HCT116 (cell line): ENCODE results near the gene DHX34. TPM values are rescaled to one million over a fixed set of nuclear protein-coding genes. Genes with fewer than 3 reads are reported as not detected.
A peak's percentile ranks its signal among the peaks of the same experiment; 100 is the strongest.

ENCODE experiments used
- ATAC-seq: fragments of 200-7000 bp; cut with Tn5 transposase; 2 replicates; pipeline ENCODE4 v1.9.1; 2020; ENCODE audit warnings: mild to moderate bottlenecking, moderate library complexity
- BruUV-seq: library from RNA; stranded (reverse); fragments of 400-500 nt; replicated peaks from 2 replicates; lab custom pipeline; 2021; lab: Mats Ljungman, UMichigan
- CTCF ChIA-PET: fragments of 300-600 bp; sonication (Branson Sonifier 250); formaldehyde crosslinking; loops from one replicate; lab custom pipeline; 2021; ENCODE audit warnings: antibody characterized with exemption; lab: Charles Lee
- POLR2A ChIA-PET: fragments of 300-600, 350-600 bp; sonication (Branson Sonifier 250); formaldehyde crosslinking; loops from one replicate; lab custom pipeline; 2021; ENCODE audit warnings: antibody characterized with exemption; lab: Charles Lee
- RAD21 ChIA-PET, 2 experiments: fragments of 300-600 bp; sonication (Branson Sonifier 250); formaldehyde crosslinking; loops; one replicate each; lab custom pipeline; 2023; ENCODE audit warnings: low total read pairs in 2 of 2; ENCODE audit not compliant: uncharacterized antibody in 2 of 2, unreplicated experiment in 2 of 2, low non-redundant PET in 1 of 2; lab: Charles Lee
- DNase-seq: peaks from one replicate; pipeline ENCODE4 v3.0.0-alpha.2; 2010; ENCODE audit warnings: low read depth, low spot score
- H2AFZ ChIP-seq: fragments of 200-600 bp; shearing (Covaris generic), sonication (generic); 2 replicates; pipeline ENCODE4 v1.6.1; 2017; ENCODE audit warnings: low read depth, mixed run types, mixed read lengths, antibody characterized with exemption, low read length; ENCODE audit not compliant: poor library complexity, severe bottlenecking
- H3K27ac ChIP-seq: 2 replicates; pipeline ENCODE4 v1.5.1; 2012; ENCODE audit warnings: low read depth, low read length
- H3K27me3 ChIP-seq: fragments of 200-600 bp; sonication (generic); 2 replicates; pipeline ENCODE4 v1.6.1; 2016; ENCODE audit warnings: mixed run types, low read length, mixed read lengths; ENCODE audit not compliant: insufficient read depth
- H3K36me3 ChIP-seq, 2 experiments: fragments of 200-500 bp in 1 of 2; fragments of 200-600 bp in 1 of 2; sonication (Bioruptor generic) in 1 of 2; sonication (generic) in 1 of 2; 2 replicates each; pipeline versions ENCODE4 v1.5.1 to v1.6.1; 2014 to 2016; ENCODE audit warnings: low read length in 2 of 2, inconsistent platforms in 1 of 2, mixed read lengths in 1 of 2, mixed run types in 1 of 2; ENCODE audit not compliant: insufficient read depth in 2 of 2, control insufficient read depth in 1 of 2
- H3K4me1 ChIP-seq, 2 experiments: fragments of 200-600 bp in 1 of 2; sonication (generic) in 1 of 2; 2 replicates each; pipeline versions ENCODE4 v1.5.1 to v1.6.1; 2012 to 2017; ENCODE audit warnings: low read length in 2 of 2, inconsistent platforms in 1 of 2, mild to moderate bottlenecking in 1 of 2, mixed read lengths in 1 of 2, mixed run types in 1 of 2, moderate library complexity in 1 of 2; ENCODE audit not compliant: insufficient read depth in 2 of 2, control insufficient read depth in 1 of 2
- H3K4me2 ChIP-seq: fragments of 200-600 bp; sonication (generic); 2 replicates; pipeline ENCODE4 v1.6.1; 2017; ENCODE audit warnings: mixed run types, low read length, mixed read lengths
- H3K4me3 ChIP-seq, 2 experiments: fragments of 200-600 bp in 1 of 2; sonication (generic) in 1 of 2; replicated peaks in 1 of 2; 2 replicates each; pipeline ENCODE4 v1.5.1; 2011 to 2016; ENCODE audit warnings: low read length in 2 of 2, control low read depth in 1 of 2, low read depth in 1 of 2, mild to moderate bottlenecking in 1 of 2, mixed read lengths in 1 of 2, mixed run types in 1 of 2
- H3K79me2 ChIP-seq: fragments of 200-600 bp; sonication (generic); 2 replicates; pipeline ENCODE4 v1.6.1; 2017; ENCODE audit warnings: mild to moderate bottlenecking, mixed run types, low read length, moderate library complexity, mixed read lengths; ENCODE audit not compliant: insufficient read depth
- H3K9ac ChIP-seq: fragments of 200-600 bp; sonication (generic); 2 replicates; pipeline ENCODE4 v1.6.1; 2016; ENCODE audit warnings: low read length, mixed read lengths
- H3K9me2 ChIP-seq: fragments of 200-600 bp; sonication (generic), shearing (Covaris generic); 2 replicates; pipeline ENCODE4 v1.6.1; 2017; ENCODE audit warnings: mixed run types, mild to moderate bottlenecking, moderate library complexity; ENCODE audit not compliant: insufficient read depth
- H3K9me3 ChIP-seq, 2 experiments: fragments of 200-500 bp in 1 of 2; fragments of 200-600 bp in 1 of 2; sonication (Bioruptor generic) in 1 of 2; sonication (generic) in 1 of 2; 2 replicates each; pipeline ENCODE4 v1.6.1; 2014 to 2017; ENCODE audit warnings: low read length in 2 of 2, mixed read lengths in 2 of 2, inconsistent platforms in 1 of 2, low read depth in 1 of 2, mild to moderate bottlenecking in 1 of 2, mixed run types in 1 of 2, moderate library complexity in 1 of 2; ENCODE audit not compliant: control insufficient read depth in 1 of 2, insufficient read depth in 1 of 2
- H4K20me1 ChIP-seq: fragments of 200-600 bp; sonication (generic), shearing (Covaris generic); 2 replicates; pipeline ENCODE4 v1.6.1; 2017; ENCODE audit warnings: mixed run types, mild to moderate bottlenecking, moderate library complexity; ENCODE audit not compliant: insufficient read depth
- EZH2 ChIP-seq: fragments of 200-600 bp; sonication (generic); IDR thresholded peaks from 2 replicates; pipeline ENCODE4 v1.6.1; 2017; ENCODE audit warnings: antibody characterized with exemption, mixed run types
- POLR2A ChIP-seq: IDR thresholded peaks from 2 replicates; pipeline ENCODE4 v1.7.0; 2011; ENCODE audit warnings: borderline replicate concordance; ENCODE audit not compliant: insufficient read depth, insufficient read length; ENCODE audit errors: extremely low read depth
- POLR2AphosphoS5 ChIP-seq: IDR thresholded peaks from 2 replicates; pipeline ENCODE4 v1.6.1; 2011; ENCODE audit warnings: mild to moderate bottlenecking, low read depth, low read length, moderate library complexity
- REST ChIP-seq: IDR thresholded peaks from 2 replicates; pipeline ENCODE4 v1.6.1; 2012; ENCODE audit warnings: low read depth
- ZNF274 ChIP-seq: fragments of 200-500 bp; sonication (Bioruptor generic); IDR thresholded peaks from 2 replicates; pipeline ENCODE4 v1.6.1; 2014; ENCODE audit warnings: mild to moderate bottlenecking, low read depth, low read length, inconsistent platforms
- intact Hi-C: fragments of 100-400 bp; cut with micrococcal nuclease; formaldehyde crosslinking; loops from 2 replicates; pipeline ENCODE4 v1.10.0; 2022
- total RNA-seq: library from RNA; stranded (reverse); gene quantifications from one replicate; pipeline ENCODE4 v1.2.1, GENCODE V29; 2021; ENCODE audit not compliant: unreplicated experiment
- TF ChIP-seq, protein P1 (sequence below), 3 experiments: fragments of 200-600 bp in 1 of 3; sonication (generic) in 1 of 3; IDR thresholded peaks in 2 of 3; conservative IDR thresholded peaks in 1 of 3; 2 replicates each; pipeline ENCODE4 v1.5.1; 2012 to 2017; ENCODE audit warnings: low read depth in 2 of 3, low read length in 2 of 3, antibody characterized with exemption in 1 of 3, borderline replicate concordance in 1 of 3, control low read depth in 1 of 3, mild to moderate bottlenecking in 1 of 3, mixed read lengths in 1 of 3, mixed run types in 1 of 3, moderate library complexity in 1 of 3; ENCODE audit not compliant: insufficient read depth in 1 of 3

DHX34 gene
- total RNA-seq, 1 experiment from 2014 or later = 30.5 TPM

GRCh38 chr19:47406711-47407416 is 57.7 kb downstream of the DHX34 start:
- H3K36me3 ChIP-seq = no peaks in the 10 kb centered on the region
- no peak overlapping the region for H3K9ac ChIP-seq
- intact Hi-C loops = no loop called here
- POLR2A ChIA-PET = no interaction called here
- RAD21 ChIA-PET = no interaction called here
- no peak overlapping the region for H2AFZ ChIP-seq
- H3K27me3 ChIP-seq = no peaks in the 10 kb centered on the region
- no peaks in the 10 kb centered on the region for H3K79me2 ChIP-seq
- H3K27ac ChIP-seq = no peak overlapping the region
- no peaks in the 10 kb centered on the region for H4K20me1 ChIP-seq
- no peaks in the 10 kb centered on the region for H3K4me1 ChIP-seq
- H3K9me2 ChIP-seq = no peaks in the 10 kb centered on the region
- peak; percentile 47 for TF ChIP-seq REST
- TF ChIP-seq POLR2AphosphoS5 = no peak
- TF ChIP-seq, all 23 proteins: peak for 1
- ATAC-seq (no peak; the same call in 1 of the 2 replicates), DNase-seq (no peak)
- Histone ChIP-seq H3K9me3 (no peaks in the 10 kb centered on the region), H3K4me3 (no peak overlapping the region), H3K4me2 (no peak overlapping the region)
- no TSS peak for BruUV-seq
- CTCF ChIA-PET = no interaction called here

DNA sequence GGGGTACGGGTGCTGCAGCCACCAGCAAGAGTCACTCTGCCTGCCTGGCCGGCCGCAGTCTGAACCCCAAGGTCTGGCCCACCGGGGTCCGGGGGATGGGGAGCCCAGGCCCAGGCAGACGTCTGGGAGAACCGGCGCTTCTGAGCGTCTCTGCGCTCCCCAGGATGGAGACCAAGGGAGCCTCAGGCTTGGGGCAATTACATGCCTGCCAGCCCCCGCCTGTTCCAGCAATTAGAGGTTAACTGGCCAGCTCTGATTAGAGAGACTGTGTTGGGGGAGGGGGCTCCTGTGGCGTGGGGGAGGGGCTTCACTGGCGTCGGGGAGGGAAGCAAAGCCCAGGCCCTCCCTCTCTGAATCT is 58.3 kb downstream of the DHX34 start:
- H3K9ac ChIP-seq = no peak overlapping the region
- POLR2A ChIA-PET = no interaction called here
- H3K4me2 ChIP-seq = no peak overlapping the region
- no peaks in the 10 kb centered on the region for H3K79me2 ChIP-seq
- no peaks in the 10 kb centered on the region for H3K27me3 ChIP-seq
- intact Hi-C loops = no loop called here
- H2AFZ ChIP-seq = no peak overlapping the region
- H3K9me3 ChIP-seq = no peaks in the 10 kb centered on the region
- no peaks in the 10 kb centered on the region for H3K36me3 ChIP-seq
- DNase-seq (no peak), ATAC-seq (no peak)
- CTCF ChIA-PET = no interaction called here
- no peak overlapping the region for H3K27ac ChIP-seq
- TF ChIP-seq EZH2 = no peak
- no peak for TF ChIP-seq POLR2AphosphoS5
- TF ChIP-seq, protein P1, sequence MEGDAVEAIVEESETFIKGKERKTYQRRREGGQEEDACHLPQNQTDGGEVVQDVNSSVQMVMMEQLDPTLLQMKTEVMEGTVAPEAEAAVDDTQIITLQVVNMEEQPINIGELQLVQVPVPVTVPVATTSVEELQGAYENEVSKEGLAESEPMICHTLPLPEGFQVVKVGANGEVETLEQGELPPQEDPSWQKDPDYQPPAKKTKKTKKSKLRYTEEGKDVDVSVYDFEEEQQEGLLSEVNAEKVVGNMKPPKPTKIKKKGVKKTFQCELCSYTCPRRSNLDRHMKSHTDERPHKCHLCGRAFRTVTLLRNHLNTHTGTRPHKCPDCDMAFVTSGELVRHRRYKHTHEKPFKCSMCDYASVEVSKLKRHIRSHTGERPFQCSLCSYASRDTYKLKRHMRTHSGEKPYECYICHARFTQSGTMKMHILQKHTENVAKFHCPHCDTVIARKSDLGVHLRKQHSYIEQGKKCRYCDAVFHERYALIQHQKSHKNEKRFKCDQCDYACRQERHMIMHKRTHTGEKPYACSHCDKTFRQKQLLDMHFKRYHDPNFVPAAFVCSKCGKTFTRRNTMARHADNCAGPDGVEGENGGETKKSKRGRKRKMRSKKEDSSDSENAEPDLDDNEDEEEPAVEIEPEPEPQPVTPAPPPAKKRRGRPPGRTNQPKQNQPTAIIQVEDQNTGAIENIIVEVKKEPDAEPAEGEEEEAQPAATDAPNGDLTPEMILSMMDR (IDR thresholded peaks at IDR 0.05 in 2 of 3, conservative IDR thresholded peaks at IDR 0.05 in 1 of 3; ENCODE audit: borderline replicate concordance in 1 of 3, insufficient read depth in 1 of 3, low read depth in 2 of 3, low read length in 2 of 3) = no peak
- TF ChIP-seq POLR2A = no peak
- TF ChIP-seq ZNF274 = no peak
- RAD21 ChIA-PET = no interaction called here
- no peaks in the 10 kb centered on the region for H3K4me1 ChIP-seq
- no peak overlapping the region for H3K4me3 ChIP-seq
- BruUV-seq = no TSS peak
- H4K20me1 ChIP-seq = no peaks in the 10 kb centered on the region
- no peaks in the 10 kb centered on the region for H3K9me2 ChIP-seq
